Measurements from ENCODE around the gene RBM15B.

RBM15B gene

DNA sequence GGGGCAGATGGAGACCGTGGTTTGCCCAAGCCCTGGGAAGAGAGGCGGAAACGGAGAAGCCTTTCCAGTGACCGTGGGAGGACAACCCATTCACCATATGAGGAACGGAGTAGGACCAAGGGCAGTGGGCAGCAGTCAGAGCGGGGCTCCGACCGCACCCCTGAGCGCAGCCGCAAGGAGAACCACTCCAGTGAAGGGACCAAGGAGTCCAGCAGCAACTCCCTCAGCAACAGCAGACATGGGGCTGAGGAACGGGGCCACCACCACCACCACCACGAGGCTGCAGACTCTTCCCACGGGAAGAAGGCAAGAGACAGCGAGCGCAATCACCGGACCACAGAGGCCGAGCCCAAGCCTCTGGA is 2.0 kb downstream of the RBM15B start:
- H3K9me3 ChIP-seq (ENCODE audit: control insufficient read depth, insufficient read depth, low read length): peaks cover 8% of the 10 kb centered on the region; the same call in 1 of the 2 replicates
- H3K36me3 ChIP-seq (ENCODE audit: insufficient read depth, low read length): peaks cover 38% of the 10 kb centered on the region
- no peak overlapping the region for H3K9ac ChIP-seq (ENCODE audit: low read depth, low read length)
- no peaks in the 10 kb centered on the region for H3K4me1 ChIP-seq (ENCODE audit: insufficient read depth, low read length)

DNA sequence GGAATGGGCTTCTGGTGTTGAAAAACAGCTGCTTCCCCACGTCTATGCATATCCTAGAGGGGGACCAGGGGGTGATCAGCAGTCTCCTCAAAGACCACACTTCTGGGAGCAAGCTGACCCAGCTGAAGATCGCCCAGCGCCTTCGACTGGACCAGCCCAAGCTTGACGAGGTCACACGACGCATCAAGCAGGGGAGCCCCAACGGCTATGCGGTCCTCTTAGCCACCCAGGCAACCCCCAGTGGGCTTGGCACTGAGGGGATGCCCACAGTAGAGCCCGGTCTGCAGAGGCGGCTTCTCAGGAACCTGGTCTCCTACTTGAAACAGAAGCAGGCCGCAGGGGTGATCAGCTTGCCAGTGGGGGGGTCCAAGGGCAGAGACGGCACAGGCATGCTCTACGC is 2.5 kb downstream of the RBM15B start:
- no peak overlapping the region for H3K9ac ChIP-seq (ENCODE audit: low read depth, low read length)
- peaks cover 36% of the 10 kb centered on the region for H3K36me3 ChIP-seq (ENCODE audit: insufficient read depth, low read length)
- peaks cover 8% of the 10 kb centered on the region; the same call in 1 of the 2 replicates for H3K9me3 ChIP-seq (ENCODE audit: control insufficient read depth, insufficient read depth, low read length)
- no peaks in the 10 kb centered on the region for H3K4me1 ChIP-seq (ENCODE audit: insufficient read depth, low read length)

DNA sequence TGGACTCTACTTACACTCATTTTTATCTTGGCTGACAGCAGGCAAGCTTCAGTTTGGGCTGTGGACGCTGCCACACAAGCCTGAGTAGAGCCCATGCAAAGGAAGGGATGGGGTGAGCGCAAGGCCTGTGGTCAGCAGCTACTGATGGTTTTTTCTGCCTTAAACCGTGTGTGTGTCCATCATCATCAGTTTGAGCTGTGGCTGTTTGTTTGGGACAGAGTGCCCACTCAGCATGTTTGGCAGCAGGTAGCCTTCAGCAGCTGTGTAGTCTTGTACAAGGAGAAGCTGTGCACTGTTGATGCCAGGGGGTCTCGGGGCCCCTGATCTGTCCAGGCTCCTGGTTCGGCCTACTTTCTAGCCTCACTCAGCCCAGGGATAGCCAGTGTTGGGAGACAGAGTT is 3.5 kb downstream of the RBM15B start:
- H3K36me3 ChIP-seq (ENCODE audit: insufficient read depth, low read length): peaks cover 35% of the 10 kb centered on the region
- peaks cover 8% of the 10 kb centered on the region; the same call in 1 of the 2 replicates for H3K9me3 ChIP-seq (ENCODE audit: control insufficient read depth, insufficient read depth, low read length)
- no peak overlapping the region for H3K9ac ChIP-seq (ENCODE audit: low read depth, low read length)
- H3K4me1 ChIP-seq (ENCODE audit: insufficient read depth, low read length): no peaks in the 10 kb centered on the region

DNA sequence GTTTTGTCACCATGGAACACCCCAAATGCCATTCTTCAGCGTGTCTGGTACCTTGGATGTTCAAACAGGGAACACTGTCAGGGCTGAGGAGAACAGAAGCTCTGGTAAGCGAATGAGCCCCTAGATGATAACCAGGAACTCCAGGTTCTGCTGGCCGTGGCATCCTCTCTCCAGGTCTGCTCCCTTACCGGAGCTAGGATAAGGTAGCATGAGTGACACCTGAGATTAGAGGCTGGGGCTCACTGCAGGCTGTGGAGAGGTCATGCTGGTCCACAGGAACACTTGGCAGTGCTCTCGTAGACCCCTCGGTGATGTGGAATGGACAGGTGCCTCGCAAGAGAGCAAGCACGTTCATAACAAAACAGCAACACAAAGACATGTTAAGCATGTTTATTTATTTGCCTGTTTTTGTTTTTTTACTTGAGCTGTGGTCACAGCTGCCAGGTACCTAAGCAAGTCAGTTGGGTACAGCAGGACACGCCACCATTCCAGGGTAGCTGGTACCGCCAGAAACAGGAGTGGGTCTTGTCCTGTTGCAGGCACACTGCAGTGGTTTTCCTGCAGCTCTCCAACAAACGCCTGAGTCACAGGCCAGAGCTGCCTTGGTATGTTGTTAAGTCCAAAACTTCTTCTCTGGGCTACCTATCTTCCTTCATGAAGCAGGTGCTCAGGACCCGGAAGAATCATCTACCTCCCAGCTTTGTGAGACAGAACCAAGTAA is 4.6 kb downstream of the RBM15B start:
- Histone ChIP-seq H3K9ac (ENCODE audit: low read depth, low read length) (no peak overlapping the region), H3K36me3 (ENCODE audit: insufficient read depth, low read length) (peaks cover 28% of the 10 kb centered on the region), H3K9me3 (ENCODE audit: control insufficient read depth, insufficient read depth, low read length) (peaks cover 3% of the 10 kb centered on the region; the same call in 1 of the 2 replicates), H3K4me1 (ENCODE audit: insufficient read depth, low read length) (no peaks in the 10 kb centered on the region)

DNA sequence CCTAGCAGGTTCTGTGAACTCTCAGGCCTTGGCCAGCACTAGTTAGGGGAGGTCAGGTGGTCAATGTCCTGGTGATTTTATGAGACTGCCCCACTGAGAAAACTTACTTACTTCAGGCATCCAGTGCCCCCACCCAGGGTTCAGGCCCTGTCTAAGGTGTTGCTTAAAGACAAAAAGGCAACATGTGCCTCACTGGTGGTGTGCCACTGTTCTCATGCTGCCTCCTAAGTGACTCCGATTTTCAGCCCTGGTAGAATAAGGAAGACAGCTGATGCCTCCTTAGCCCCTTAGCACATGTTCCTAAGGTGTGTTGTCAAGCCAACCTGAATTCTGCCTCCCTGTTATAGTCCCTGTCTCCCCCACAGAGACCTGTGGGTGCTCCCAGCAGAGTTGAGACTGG is 5.3 kb downstream of the RBM15B start:
- Histone ChIP-seq H3K9ac (ENCODE audit: low read depth, low read length) (no peak overlapping the region), H3K36me3 (ENCODE audit: insufficient read depth, low read length) (peaks cover 28% of the 10 kb centered on the region), H3K4me1 (ENCODE audit: insufficient read depth, low read length) (no peaks in the 10 kb centered on the region), H3K9me3 (ENCODE audit: control insufficient read depth, insufficient read depth, low read length) (peaks cover 3% of the 10 kb centered on the region; the same call in 1 of the 2 replicates)

DNA sequence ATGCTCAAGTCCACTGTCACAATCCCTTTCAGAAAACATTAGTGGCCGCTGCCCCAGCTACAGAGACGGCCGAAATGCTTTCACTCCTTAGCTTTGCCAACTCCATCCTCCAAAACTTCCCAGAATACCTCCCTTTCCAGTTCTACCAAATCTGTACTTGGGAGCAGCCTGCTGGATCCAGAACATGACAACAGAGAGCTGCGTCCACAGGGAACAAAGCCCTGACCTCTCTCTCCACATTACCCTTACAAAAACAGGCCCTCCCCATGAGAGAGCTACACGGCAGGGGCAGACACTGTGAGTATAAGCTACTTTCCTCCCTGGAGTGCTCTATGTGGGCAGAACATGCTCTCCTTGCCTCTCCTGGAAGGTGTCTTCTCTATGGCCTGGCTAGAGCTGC is 6.3 kb downstream of the RBM15B start:
- Histone ChIP-seq H3K36me3 (ENCODE audit: insufficient read depth, low read length) (peaks cover 28% of the 10 kb centered on the region), H3K9me3 (ENCODE audit: control insufficient read depth, insufficient read depth, low read length) (peaks cover 3% of the 10 kb centered on the region; the same call in 1 of the 2 replicates), H3K4me1 (ENCODE audit: insufficient read depth, low read length) (no peaks in the 10 kb centered on the region), H3K9ac (ENCODE audit: low read depth, low read length) (no peak overlapping the region)

DNA sequence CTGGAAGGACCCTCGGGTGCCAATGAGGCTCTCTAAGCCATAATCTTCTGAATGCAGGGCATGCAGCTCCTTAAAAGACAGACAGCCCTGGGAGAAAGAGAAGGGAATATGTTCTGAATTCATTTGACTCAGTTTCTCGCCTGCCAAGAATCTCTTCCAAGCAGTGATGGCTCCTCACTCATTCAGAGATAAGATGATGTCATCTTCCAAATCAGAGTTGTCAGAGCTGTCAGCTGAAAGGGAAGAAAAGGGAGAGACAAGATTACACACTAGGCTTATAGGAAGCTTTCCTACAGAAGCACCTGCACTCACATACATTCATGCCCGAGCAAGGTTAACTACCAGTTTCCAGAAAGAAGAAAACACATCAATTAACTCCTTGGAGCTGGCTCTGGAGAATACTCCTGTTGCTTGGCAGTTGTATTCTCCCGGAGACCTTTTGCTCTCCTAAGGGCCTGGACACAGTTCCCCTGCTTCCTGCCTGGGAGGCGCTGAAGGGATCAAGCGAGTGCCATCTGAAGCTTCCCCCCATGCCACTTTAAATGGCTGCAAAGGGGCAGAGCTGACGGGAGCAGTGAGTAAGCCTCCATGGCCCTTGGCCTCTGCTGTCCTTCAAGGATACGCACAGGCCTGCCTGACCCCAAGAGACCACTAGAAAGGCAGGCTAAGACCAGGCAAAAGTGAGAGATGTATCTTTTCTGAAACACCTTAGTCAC is 7.7 kb downstream of the RBM15B start:
- Histone ChIP-seq H3K9ac (ENCODE audit: low read depth, low read length) (no peak overlapping the region), H3K4me1 (ENCODE audit: insufficient read depth, low read length) (no peaks in the 10 kb centered on the region), H3K9me3 (ENCODE audit: control insufficient read depth, insufficient read depth, low read length) (no peaks in the 10 kb centered on the region), H3K36me3 (ENCODE audit: insufficient read depth, low read length) (peaks cover 21% of the 10 kb centered on the region)

DNA sequence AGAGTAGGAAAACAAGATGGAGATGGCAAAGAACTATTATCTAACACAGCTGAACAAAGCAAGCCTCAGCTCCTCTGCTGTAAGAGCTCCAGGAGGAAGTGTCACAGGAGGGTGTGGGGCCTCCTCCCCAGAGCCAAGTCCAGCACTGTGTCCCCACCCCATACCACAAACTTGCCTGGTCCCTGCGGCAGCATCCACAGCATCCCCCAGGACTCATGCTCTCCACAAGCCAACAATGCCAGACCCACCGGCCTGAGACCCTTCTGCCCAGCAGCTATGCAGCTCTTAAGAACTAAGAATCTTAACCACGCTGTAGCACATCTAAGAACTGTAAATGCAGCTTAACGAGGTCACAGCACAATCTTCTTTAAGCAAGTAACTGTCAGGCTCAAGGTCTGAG is 9.1 kb downstream of the RBM15B start:
- Histone ChIP-seq H3K36me3 (ENCODE audit: insufficient read depth, low read length) (peaks cover 12% of the 10 kb centered on the region), H3K9ac (ENCODE audit: low read depth, low read length) (no peak overlapping the region), H3K4me1 (ENCODE audit: insufficient read depth, low read length) (no peaks in the 10 kb centered on the region), H3K9me3 (ENCODE audit: control insufficient read depth, insufficient read depth, low read length) (no peaks in the 10 kb centered on the region)

DNA sequence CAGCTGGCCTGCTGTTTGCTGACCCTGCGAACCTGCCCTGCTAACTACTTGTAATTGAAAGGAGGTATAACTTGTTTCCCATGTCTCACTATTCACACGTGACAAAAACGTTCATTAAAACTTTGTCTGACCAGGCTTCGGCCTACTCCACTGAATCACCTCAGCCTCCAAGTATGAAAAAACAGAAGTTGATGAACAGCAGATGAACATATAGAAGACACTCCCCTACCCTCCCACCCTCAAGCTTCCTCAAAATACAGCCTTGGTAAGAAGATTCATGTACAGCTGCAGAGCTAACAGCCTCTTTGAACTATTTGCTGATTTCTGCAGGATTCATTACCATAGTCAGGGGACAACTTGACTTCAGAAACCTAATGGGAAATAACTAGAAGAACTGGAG is 10.7 kb downstream of the RBM15B start:
- Histone ChIP-seq H3K36me3 (ENCODE audit: insufficient read depth, low read length) (peaks cover 4% of the 10 kb centered on the region; the same call in 1 of the 2 replicates), H3K4me1 (ENCODE audit: insufficient read depth, low read length) (no peaks in the 10 kb centered on the region), H3K9ac (ENCODE audit: low read depth, low read length) (no peak overlapping the region), H3K9me3 (ENCODE audit: control insufficient read depth, insufficient read depth, low read length) (no peaks in the 10 kb centered on the region)

DNA sequence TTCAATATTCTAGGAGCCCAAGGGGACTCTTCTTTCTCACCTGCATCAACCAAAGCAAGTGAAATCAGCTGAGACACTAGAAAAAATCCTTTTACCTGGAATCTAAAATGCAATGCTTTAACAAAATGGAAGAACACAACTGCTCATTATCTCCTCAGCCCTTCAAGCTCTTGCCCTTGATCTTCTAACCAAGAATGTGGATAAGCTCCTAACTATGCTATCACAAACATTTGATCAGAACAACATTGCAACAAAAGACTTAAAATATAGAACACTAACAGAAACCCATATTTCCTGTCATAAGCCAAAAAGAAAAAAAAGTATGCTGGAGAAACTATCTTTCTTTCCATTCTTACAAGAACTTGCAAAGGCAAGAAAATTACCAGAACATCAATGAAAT is 12.6 kb downstream of the RBM15B start:
- Histone ChIP-seq H3K4me1 (ENCODE audit: insufficient read depth, low read length) (no peaks in the 10 kb centered on the region), H3K9ac (ENCODE audit: low read depth, low read length) (no peak overlapping the region), H3K9me3 (ENCODE audit: control insufficient read depth, insufficient read depth, low read length) (no peaks in the 10 kb centered on the region), H3K36me3 (ENCODE audit: insufficient read depth, low read length) (peaks cover 4% of the 10 kb centered on the region; the same call in 1 of the 2 replicates)

DNA sequence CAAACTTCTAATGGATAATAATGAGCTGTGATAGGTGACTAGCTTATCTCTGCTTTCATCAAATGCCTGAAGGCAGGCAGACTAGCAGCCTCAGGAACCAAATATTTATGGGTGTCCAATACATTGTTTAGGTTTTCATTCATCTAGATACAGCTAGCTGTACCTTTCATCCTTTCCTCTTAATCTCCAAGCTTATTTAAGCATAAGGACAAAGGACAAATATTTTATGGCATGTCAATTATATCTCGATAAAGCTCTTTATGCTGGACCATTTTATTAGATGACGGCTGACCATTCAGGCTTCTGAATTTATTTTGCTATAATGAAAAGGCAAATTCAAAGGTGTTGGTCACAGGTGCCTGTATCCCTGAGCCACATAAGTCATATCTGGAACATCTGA is 16.9 kb downstream of the RBM15B start:
- H3K4me1 ChIP-seq (ENCODE audit: insufficient read depth, low read length): no peaks in the 10 kb centered on the region
- no peak overlapping the region for H3K9ac ChIP-seq (ENCODE audit: low read depth, low read length)
- no peaks in the 10 kb centered on the region for H3K9me3 ChIP-seq (ENCODE audit: control insufficient read depth, insufficient read depth, low read length)
- peaks cover under 1% of the 10 kb centered on the region for H3K36me3 ChIP-seq (ENCODE audit: insufficient read depth, low read length)

DNA sequence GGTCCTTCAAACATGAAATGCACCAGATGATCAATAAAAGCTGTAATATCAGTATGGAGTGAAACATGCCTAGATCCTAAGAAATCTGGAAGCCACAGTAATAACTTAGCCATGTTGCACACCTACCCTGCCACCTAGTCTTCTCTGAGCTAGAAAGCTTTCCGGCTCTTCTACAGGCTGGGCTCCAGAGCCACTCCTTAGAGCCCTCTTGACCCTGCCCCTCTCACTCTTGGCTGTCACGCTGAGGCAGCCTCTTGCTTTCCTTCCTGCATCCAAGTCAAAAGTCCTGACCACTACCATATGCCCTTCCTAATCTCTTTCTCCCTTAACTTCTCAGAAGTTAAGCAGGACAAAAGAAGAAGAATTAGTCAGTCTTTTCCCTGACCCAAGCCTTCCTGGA is 17.7 kb downstream of the RBM15B start:
- Histone ChIP-seq H3K9ac (ENCODE audit: low read depth, low read length) (no peak overlapping the region), H3K9me3 (ENCODE audit: control insufficient read depth, insufficient read depth, low read length) (no peaks in the 10 kb centered on the region), H3K4me1 (ENCODE audit: insufficient read depth, low read length) (no peaks in the 10 kb centered on the region), H3K36me3 (ENCODE audit: insufficient read depth, low read length) (no peaks in the 10 kb centered on the region; the same call in none of the 2 replicates)

DNA sequence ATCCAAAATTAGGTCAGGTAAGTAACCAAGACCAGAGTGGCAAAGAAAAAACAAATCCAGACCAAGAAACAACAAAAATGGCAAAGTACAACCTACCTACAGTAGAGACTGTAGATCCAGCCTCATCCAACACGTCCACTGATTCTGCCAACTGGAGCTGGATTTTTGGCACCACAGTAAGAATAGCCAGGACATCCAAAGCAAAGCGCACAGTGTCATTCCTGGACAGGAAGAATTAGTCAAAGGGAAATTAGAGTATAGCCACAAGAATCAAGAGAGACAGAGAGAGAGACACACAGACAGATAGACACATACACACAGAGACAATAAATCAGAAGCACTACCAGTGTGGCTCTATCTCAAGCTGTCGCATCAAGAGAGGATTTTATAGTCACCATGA is 31.1 kb downstream of the RBM15B start:
- H3K4me1 ChIP-seq (ENCODE audit: insufficient read depth, low read length): no peaks in the 10 kb centered on the region
- H3K9me3 ChIP-seq (ENCODE audit: control insufficient read depth, insufficient read depth, low read length): no peaks in the 10 kb centered on the region
- peaks cover 4% of the 10 kb centered on the region for H3K36me3 ChIP-seq (ENCODE audit: insufficient read depth, low read length)
- no peak overlapping the region for H3K9ac ChIP-seq (ENCODE audit: low read depth, low read length)

DNA sequence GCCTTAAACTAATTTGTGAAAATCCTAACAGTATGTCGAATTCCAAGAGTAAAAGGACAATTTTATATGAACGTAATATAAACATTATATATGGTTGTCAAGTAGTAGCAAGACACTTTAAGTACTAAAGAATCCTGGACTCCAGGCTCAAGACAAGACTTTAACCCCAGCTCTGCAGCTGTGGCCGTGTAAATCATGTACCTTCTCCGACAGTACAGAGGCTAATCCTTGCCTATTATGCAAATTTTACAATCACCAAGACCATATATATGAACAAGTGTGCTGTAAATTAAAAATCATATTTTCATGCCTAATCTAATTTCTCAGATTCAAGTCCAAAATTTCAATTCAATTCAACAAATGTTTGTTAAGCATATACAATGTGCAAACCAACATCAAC is 35.8 kb downstream of the RBM15B start:
- Histone ChIP-seq H3K9ac (ENCODE audit: low read depth, low read length) (no peak overlapping the region), H3K4me1 (ENCODE audit: insufficient read depth, low read length) (no peaks in the 10 kb centered on the region), H3K36me3 (ENCODE audit: insufficient read depth, low read length) (peaks cover 13% of the 10 kb centered on the region), H3K9me3 (ENCODE audit: control insufficient read depth, insufficient read depth, low read length) (no peaks in the 10 kb centered on the region)

DNA sequence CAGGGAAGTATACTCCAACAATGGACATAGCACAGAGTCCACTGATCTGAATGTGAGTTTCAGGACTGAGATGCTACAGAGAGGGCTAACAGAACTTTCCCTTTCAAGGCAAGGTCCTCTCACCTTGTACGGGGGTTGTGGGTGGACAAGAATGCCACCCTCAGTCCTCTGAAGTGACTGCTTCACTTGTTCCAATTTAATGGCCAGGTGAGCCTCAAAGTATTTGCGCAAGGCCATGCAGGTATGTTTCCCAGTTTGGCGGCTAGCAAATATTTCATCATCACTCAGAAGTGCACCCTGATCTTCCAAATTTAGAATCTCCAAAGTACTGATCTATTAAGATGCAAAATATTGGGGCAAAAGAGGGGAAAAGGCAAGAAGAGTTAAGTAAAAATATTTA is 38.1 kb downstream of the RBM15B start:
- Histone ChIP-seq H3K9ac (ENCODE audit: low read depth, low read length) (no peak overlapping the region), H3K36me3 (ENCODE audit: insufficient read depth, low read length) (peaks cover 9% of the 10 kb centered on the region), H3K9me3 (ENCODE audit: control insufficient read depth, insufficient read depth, low read length) (no peaks in the 10 kb centered on the region), H3K4me1 (ENCODE audit: insufficient read depth, low read length) (no peaks in the 10 kb centered on the region)

All from ES-I3 (cell line).